Neuronal stem cell (in vitro differentiated cells): ENCODE measurements around the gene BNIP5.

Experiments used
- DNase-seq: peaks from one replicate; pipeline ENCODE4 v3.0.0-alpha.2; 2013; ENCODE audit warnings: low spot score
- H2AFZ ChIP-seq: one replicate; pipeline ENCODE4 v1.6.1; 2013; ENCODE audit warnings: mild to moderate bottlenecking, low read length, inconsistent platforms
- H2AK5ac ChIP-seq: 2 replicates; pipeline ENCODE4 v1.6.1; 2013; ENCODE audit warnings: low read depth, mild to moderate bottlenecking, inconsistent platforms, low read length, moderate library complexity, mixed read lengths
- H2BK120ac ChIP-seq: 2 replicates; pipeline ENCODE4 v1.6.1; 2013; ENCODE audit warnings: low read depth, mild to moderate bottlenecking, inconsistent platforms, low read length, moderate library complexity, mixed read lengths
- H2BK12ac ChIP-seq: one replicate; pipeline ENCODE4 v1.6.1; 2013; ENCODE audit warnings: low read length, inconsistent platforms
- H2BK15ac ChIP-seq: 2 replicates; pipeline ENCODE4 v1.6.1; 2013; ENCODE audit warnings: mild to moderate bottlenecking, low read length, inconsistent platforms, mixed read lengths
- H2BK5ac ChIP-seq: one replicate; pipeline ENCODE4 v1.6.1; 2013; ENCODE audit warnings: inconsistent platforms, mild to moderate bottlenecking, low read length, moderate library complexity
- H3K14ac ChIP-seq: one replicate; pipeline ENCODE4 v1.6.1; 2013; ENCODE audit warnings: low read length, inconsistent platforms
- H3K18ac ChIP-seq: 2 replicates; pipeline ENCODE4 v1.6.1; 2013; ENCODE audit warnings: low read length, inconsistent platforms
- H3K23ac ChIP-seq: 2 replicates; pipeline ENCODE4 v1.6.1; 2013; ENCODE audit warnings: low read depth, mild to moderate bottlenecking, mixed read lengths, low read length, inconsistent platforms; ENCODE audit not compliant: poor library complexity
- H3K27ac ChIP-seq: replicated peaks from 3 replicates; pipeline ENCODE4 v1.5.1; 2013; ENCODE audit warnings: low read length, inconsistent platforms
- H3K27me3 ChIP-seq, 3 experiments: 2 replicates each; pipeline ENCODE4 v1.6.1; 2013; ENCODE audit warnings: low read length in 3 of 3, mild to moderate bottlenecking in 2 of 3, inconsistent platforms in 1 of 3, low read depth in 1 of 3, mixed read lengths in 1 of 3, moderate library complexity in 1 of 3; ENCODE audit not compliant: control insufficient read depth in 3 of 3, insufficient read depth in 3 of 3
- H3K36me3 ChIP-seq, 2 donors: replicated peaks in 1 of 2; 2 replicates each; pipeline ENCODE4 v1.6.1; 2013; ENCODE audit warnings: low read length in 2 of 2; ENCODE audit not compliant: control insufficient read depth in 2 of 2, insufficient read depth in 2 of 2
- H3K4ac ChIP-seq: 2 replicates; pipeline ENCODE4 v1.6.1; 2013; ENCODE audit warnings: inconsistent platforms, mild to moderate bottlenecking, low read length, moderate library complexity
- H3K4me1 ChIP-seq, 2 donors: 1 replicate in 1 of 2; 2 replicates in 1 of 2; pipeline ENCODE4 v1.6.1; 2013; ENCODE audit warnings: low read length in 2 of 2, low read depth in 1 of 2; ENCODE audit not compliant: control insufficient read depth in 2 of 2, insufficient read depth in 1 of 2
- H3K4me2 ChIP-seq: one replicate; pipeline ENCODE4 v1.6.1; 2013; ENCODE audit warnings: mild to moderate bottlenecking, low read length, inconsistent platforms; ENCODE audit not compliant: insufficient read depth, poor library complexity, severe bottlenecking
- H3K4me3 ChIP-seq, 2 donors: 2 replicates each; pipeline ENCODE4 v1.5.1; 2013; ENCODE audit warnings: low read length in 2 of 2, mild to moderate bottlenecking in 2 of 2, inconsistent platforms in 1 of 2, moderate library complexity in 1 of 2
- H3K79me1 ChIP-seq: one replicate; pipeline ENCODE4 v1.6.1; 2013; ENCODE audit warnings: low read depth, mild to moderate bottlenecking, inconsistent platforms, low read length, moderate library complexity
- H3K9ac ChIP-seq: one replicate; pipeline ENCODE4 v1.6.1; 2013; ENCODE audit warnings: mild to moderate bottlenecking, low read depth, low read length, inconsistent platforms; ENCODE audit not compliant: poor library complexity
- H3K9me3 ChIP-seq, 2 donors: replicated peaks in 1 of 2; 2 replicates each; pipeline versions ENCODE3 to v1.6.1; 2013; ENCODE audit warnings: low read length in 2 of 2, mild to moderate bottlenecking in 2 of 2, inconsistent platforms in 1 of 2, low read depth in 1 of 2, mixed read lengths in 1 of 2, moderate library complexity in 1 of 2; ENCODE audit not compliant: control insufficient read depth in 2 of 2, insufficient read depth in 1 of 2
- H4K8ac ChIP-seq: one replicate; pipeline ENCODE4 v1.6.1; 2013; ENCODE audit warnings: low read depth, mild to moderate bottlenecking, inconsistent platforms, low read length, moderate library complexity
- H4K91ac ChIP-seq: one replicate; pipeline ENCODE4 v1.6.1; 2013; ENCODE audit warnings: low read length, low read depth, mild to moderate bottlenecking, inconsistent platforms; ENCODE audit not compliant: poor library complexity
- WGBS, 2 donors: extraction: QIAGEN DNeasy Blood & Tissue Kit; methylation state at CpG; one replicate each; pipeline ENCODE4 v1.1.7; 2013; ENCODE audit warnings: missing lambda C conversion rate in 2 of 2, mixed read lengths in 1 of 2; ENCODE audit not compliant: insufficient read length in 2 of 2, insufficient replicate concordance in 1 of 2; ENCODE audit errors: extremely low coverage in 2 of 2; 5-methylcytosine and 5-hydroxymethylcytosine counted together

BNIP5 gene

DNA sequence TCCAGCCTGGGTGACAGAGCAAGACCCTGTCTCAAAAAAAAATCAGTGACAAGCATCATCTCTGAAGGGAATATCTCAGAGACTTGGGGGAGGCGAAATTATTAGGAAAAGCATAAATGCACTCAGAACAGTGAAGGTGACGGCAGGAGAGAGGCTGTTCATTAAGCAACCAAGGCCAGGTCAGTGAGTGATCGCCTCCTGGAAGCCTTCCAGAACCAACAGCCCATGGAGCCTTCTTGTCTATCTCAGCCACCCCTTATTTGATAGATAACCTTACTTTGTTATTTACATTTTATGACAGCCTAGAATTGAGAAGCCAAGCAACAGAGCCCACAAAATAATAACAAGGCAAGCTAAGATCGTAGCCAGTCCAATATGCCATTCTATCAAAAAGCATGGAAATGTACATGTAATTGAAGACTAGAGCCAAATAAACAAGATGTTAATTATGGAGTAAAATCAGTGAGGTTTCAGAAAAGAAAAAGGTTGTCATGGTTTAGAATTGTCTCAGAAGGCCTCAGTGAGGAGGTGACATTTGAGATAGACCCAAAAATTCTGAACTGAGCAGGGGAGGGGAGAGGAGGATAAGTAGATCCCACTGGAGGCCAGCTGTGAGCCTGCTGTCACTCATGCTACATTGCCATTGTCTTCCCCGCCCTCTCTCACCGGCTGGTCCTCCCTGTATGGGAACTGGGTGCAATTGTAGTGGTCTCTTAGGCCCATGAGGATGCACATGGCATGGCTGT is 17.8 kb downstream of the BNIP5 start:
- no peaks in the 10 kb centered on the region for H3K9me3 ChIP-seq
- no peak overlapping the region for H3K4me2 ChIP-seq
- peak overlapping the region; percentile 68 for H3K18ac ChIP-seq
- no peak overlapping the region for H4K91ac ChIP-seq
- no peak overlapping the region for H2BK15ac ChIP-seq
- no peak overlapping the region for H2BK12ac ChIP-seq
- no peak overlapping the region for H3K4ac ChIP-seq
- peak overlapping the region; percentile 38 for H2AK5ac ChIP-seq
- H3K27me3 ChIP-seq, result peaks cover 0 to 5% (median 0%) of the 10 kb centered on the region in 3 experiments
- no peak overlapping the region for H3K27ac ChIP-seq
- WGBS, 2 donors, result no CpG with 5 or more reads among the region's 6 CpGs
- no peak overlapping the region for H2BK120ac ChIP-seq
- H2AFZ ChIP-seq, result no peak overlapping the region
- H3K36me3 ChIP-seq, result no peaks in the 10 kb centered on the region
- H3K4me3 ChIP-seq, result no peak overlapping the region
- H3K4me1 ChIP-seq, result peaks cover 5 to 20% of the 10 kb centered on the region in 2 donors
- peak overlapping the region; percentile 32 for H3K14ac ChIP-seq
- no peak overlapping the region for H2BK5ac ChIP-seq
- H3K23ac ChIP-seq, result no peak overlapping the region
- H4K8ac ChIP-seq, result no peak overlapping the region
- DNase-seq, result no peak
- H3K9ac ChIP-seq, result peak overlapping the region; percentile 18
- H3K79me1 ChIP-seq, result no peaks in the 10 kb centered on the region

DNA sequence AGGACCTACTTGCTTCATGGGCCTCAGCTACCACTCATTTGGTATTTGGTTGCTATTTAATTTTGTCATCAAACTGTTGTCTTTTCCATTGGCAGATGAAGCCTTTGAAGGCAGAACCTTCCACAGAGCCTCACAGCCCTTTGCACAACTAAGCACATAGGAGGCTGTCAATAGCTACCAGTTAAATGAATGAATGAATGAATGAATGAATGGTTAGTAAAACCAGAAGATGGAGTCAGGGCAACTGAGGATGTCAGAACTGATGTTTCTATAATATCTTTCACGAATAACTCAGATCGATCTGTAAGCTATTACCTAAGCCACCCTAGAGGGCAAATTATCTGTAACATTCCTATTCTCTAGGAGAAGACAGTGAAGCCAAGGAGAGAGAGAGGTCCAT is 19.1 kb downstream of the BNIP5 start:
- Histone ChIP-seq H3K4me3 (no peak overlapping the region), H3K9ac (no peak overlapping the region)
- WGBS, 2 donors, result no CpG with 5 or more reads among the region's 2 CpGs

DNA sequence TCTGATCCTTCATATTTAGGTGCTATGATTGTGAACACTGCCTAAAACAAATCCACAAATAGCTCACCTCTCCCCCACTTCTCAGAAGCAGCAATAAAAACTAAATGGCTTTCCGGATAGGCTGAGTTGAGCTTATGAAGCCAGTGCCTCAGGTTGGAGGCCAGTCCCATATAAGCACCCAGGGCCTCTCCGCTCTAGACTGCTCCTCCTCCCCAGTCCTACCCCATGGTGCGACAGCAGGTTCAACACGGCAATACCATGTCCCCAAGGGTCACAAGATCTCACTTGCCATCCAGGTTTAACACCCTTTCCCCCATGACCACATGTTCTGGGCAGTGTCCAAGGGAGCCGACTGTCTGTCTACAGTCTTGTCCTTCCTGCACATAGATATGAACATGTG is 20.8 kb downstream of the BNIP5 start:
- Histone ChIP-seq H2BK12ac (no peak overlapping the region), H3K4me1 (peaks cover 0 to 13% of the 10 kb centered on the region in 2 donors), H4K8ac (no peak overlapping the region), H2BK120ac (no peak overlapping the region), H3K27ac (no peak overlapping the region), H4K91ac (no peak overlapping the region), H3K9me3 (no peaks in the 10 kb centered on the region), H2AFZ (no peak overlapping the region), H2BK5ac (no peak overlapping the region), H2AK5ac (no peak overlapping the region), H3K18ac (no peak overlapping the region), H3K23ac (no peak overlapping the region), H3K9ac (no peak overlapping the region), H3K14ac (no peak overlapping the region), H3K4me2 (no peak overlapping the region), H3K79me1 (no peaks in the 10 kb centered on the region), H3K4me3 (no peak overlapping the region), H3K27me3 (peaks cover 0 to 5% (median 0%) of the 10 kb centered on the region in 3 experiments), H3K36me3 (no peaks in the 10 kb centered on the region), H3K4ac (no peak overlapping the region), H2BK15ac (no peak overlapping the region)
- no CpG with 5 or more reads among the region's 5 CpGs for WGBS, 2 donors
- no peak for DNase-seq

More for the DNA sequence above, 19.1 kb downstream of the BNIP5 start:
- Histone ChIP-seq H2AK5ac (no peak overlapping the region), H3K36me3 (no peaks in the 10 kb centered on the region), H4K8ac (no peak overlapping the region), H3K4ac (no peak overlapping the region), H2BK12ac (no peak overlapping the region), H3K27me3 (peaks cover 0 to 5% (median 0%) of the 10 kb centered on the region in 3 experiments), H2BK5ac (no peak overlapping the region), H4K91ac (no peak overlapping the region), H2BK120ac (no peak overlapping the region), H3K27ac (no peak overlapping the region), H3K4me2 (no peak overlapping the region), H3K9me3 (no peaks in the 10 kb centered on the region), H3K18ac (no peak overlapping the region), H3K23ac (no peak overlapping the region), H2AFZ (no peak overlapping the region), H3K14ac (no peak overlapping the region), H2BK15ac (no peak overlapping the region), H3K79me1 (no peaks in the 10 kb centered on the region), H3K4me1 (peaks cover 0 to 13% of the 10 kb centered on the region in 2 donors)
- no peak for DNase-seq

- Histone ChIP-seq H3K4ac (no peak overlapping the region), H3K4me1 (peaks cover 0 to 6% of the 10 kb centered on the region in 2 donors), H4K8ac (no peak overlapping the region), H3K27ac (no peak overlapping the region), H2AFZ (no peak overlapping the region), H2BK12ac (no peak overlapping the region), H2BK5ac (no peak overlapping the region), H3K4me3 (no peak overlapping the region), H3K9me3 (no peaks in the 10 kb centered on the region), H3K36me3 (no peaks in the 10 kb centered on the region), H4K91ac (no peak overlapping the region), H2BK120ac (no peak overlapping the region), H3K27me3 (peaks cover 0 to 8% (median 0%) of the 10 kb centered on the region in 3 experiments), H3K4me2 (no peak overlapping the region), H2BK15ac (no peak overlapping the region), H3K79me1 (no peaks in the 10 kb centered on the region), H3K18ac (no peak overlapping the region), H2AK5ac (no peak overlapping the region), H3K23ac (no peak overlapping the region), H3K9ac (no peak overlapping the region), H3K14ac (no peak overlapping the region)
- DNase-seq, result no peak
- no CpG with 5 or more reads among the region's 3 CpGs for WGBS, 2 donors
These were observed 22.3 kb downstream of the BNIP5 start for GRCh38 chr6:36314221-36315014.
